ENCODE measurements around the gene TCERG1. TPM values are rescaled to one million over a fixed set of nuclear protein-coding genes. Genes with fewer than 3 reads are reported as not detected.
"Not testable (repeated sequence)": the region's sequence is repeated elsewhere in the genome, so short reads cannot be mapped to it uniquely, and the experiment has no call there.

TCERG1 gene
- total RNA-seq, 4 donors from 2014 or later = 18.0 to 53.9 (median 41.8) TPM

GRCh38 chr5:146549615-146550014 lies 102.5 kb downstream of the TCERG1 start:
- H3K27ac ChIP-seq = no peak overlapping the region
- H3K9me3 ChIP-seq = no peaks in the 10 kb centered on the region
- ATAC-seq (no peak), DNase-seq (no peak)
- H3K4me3 ChIP-seq = no peak overlapping the region
- intact Hi-C loops (cut with DNase I; ENCODE audit: low total_unique reads) = no loop called here
- in situ Hi-C loops (cut with MboI; ENCODE audit: low sequenced_read_pairs in 4 of 4) = loop anchor here (10.0 to 25.0 kb wide), 3 partner anchors 425 to 1038 kb away; no protein-coding TSS in a partner anchor
- no peaks in the 10 kb centered on the region for H3K27me3 ChIP-seq
- H3K36me3 ChIP-seq = no peaks in the 10 kb centered on the region
- TF ChIP-seq, protein P1, sequence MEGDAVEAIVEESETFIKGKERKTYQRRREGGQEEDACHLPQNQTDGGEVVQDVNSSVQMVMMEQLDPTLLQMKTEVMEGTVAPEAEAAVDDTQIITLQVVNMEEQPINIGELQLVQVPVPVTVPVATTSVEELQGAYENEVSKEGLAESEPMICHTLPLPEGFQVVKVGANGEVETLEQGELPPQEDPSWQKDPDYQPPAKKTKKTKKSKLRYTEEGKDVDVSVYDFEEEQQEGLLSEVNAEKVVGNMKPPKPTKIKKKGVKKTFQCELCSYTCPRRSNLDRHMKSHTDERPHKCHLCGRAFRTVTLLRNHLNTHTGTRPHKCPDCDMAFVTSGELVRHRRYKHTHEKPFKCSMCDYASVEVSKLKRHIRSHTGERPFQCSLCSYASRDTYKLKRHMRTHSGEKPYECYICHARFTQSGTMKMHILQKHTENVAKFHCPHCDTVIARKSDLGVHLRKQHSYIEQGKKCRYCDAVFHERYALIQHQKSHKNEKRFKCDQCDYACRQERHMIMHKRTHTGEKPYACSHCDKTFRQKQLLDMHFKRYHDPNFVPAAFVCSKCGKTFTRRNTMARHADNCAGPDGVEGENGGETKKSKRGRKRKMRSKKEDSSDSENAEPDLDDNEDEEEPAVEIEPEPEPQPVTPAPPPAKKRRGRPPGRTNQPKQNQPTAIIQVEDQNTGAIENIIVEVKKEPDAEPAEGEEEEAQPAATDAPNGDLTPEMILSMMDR (IDR thresholded peaks at IDR 0.05 in 4 of 5, conservative IDR thresholded peaks at IDR 0.05 in 1 of 5) = no peak
- no peak for TF ChIP-seq POLR2A (IDR thresholded peaks at IDR 0.05)
- H3K4me1 ChIP-seq = no peaks in the 10 kb centered on the region

DNA sequence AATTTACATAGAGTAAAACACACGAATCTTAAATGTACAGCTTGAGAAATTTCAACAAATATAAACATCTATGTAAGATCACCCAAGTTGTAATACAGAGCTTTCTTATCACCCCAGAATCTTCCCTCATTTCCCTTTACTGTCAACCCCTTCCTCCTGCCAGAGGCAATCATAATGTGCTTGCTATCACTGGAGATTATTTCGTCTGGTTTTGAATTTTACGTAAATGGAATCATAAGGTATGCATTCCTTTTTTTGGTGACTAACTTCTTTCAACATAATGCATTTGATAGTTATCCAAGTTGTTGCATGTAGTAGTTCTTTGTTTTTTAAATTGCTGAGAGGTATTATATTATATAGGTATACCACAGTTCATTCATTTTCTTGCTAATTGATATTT lies 106.3 kb downstream of the TCERG1 start:
- Histone ChIP-seq H3K27ac (no peak overlapping the region), H3K9me3 (no peaks in the 10 kb centered on the region), H3K27me3 (no peaks in the 10 kb centered on the region), H3K4me1 (no peaks in the 10 kb centered on the region), H3K36me3 (no peaks in the 10 kb centered on the region), H3K4me3 (no peak overlapping the region)
- intact Hi-C loops (cut with DNase I; ENCODE audit: low total_unique reads) (no loop called here), in situ Hi-C loops (cut with MboI; ENCODE audit: low sequenced_read_pairs in 4 of 4) (no loop called here)
- TF ChIP-seq POLR2A (IDR thresholded peaks at IDR 0.05) = no peak
- TF ChIP-seq, protein P1 (IDR thresholded peaks at IDR 0.05 in 4 of 5, conservative IDR thresholded peaks at IDR 0.05 in 1 of 5) = no peak
- DNase-seq = no peak
- no peak for ATAC-seq

DNA sequence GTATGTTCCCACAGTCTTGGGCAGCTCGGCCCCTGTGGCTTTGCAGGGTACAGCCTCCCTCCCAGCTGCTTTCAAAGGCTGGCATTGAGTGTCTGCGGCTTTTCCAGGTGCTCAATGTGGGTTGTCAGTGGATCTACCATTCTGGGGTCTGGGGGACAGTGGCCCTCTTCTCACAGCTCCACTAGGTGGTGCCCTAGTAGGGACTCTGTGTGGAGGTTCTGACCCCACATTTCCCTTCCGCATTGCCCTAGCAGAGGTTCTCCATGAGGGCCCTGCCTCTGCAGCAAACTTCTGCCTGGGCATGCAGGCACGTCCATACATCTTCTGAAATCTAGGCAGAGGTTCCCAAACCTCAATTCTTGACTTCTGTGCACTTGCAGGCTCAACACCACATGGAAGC lies 109.8 kb downstream of the TCERG1 start:
- H3K4me1 ChIP-seq; in situ Hi-C loops (cut with MboI; ENCODE audit: low sequenced_read_pairs in 4 of 4); H3K9me3 ChIP-seq; H3K36me3 ChIP-seq; H3K4me3 ChIP-seq; DNase-seq; intact Hi-C loops (cut with DNase I; ENCODE audit: low total_unique reads); H3K27ac ChIP-seq; H3K27me3 ChIP-seq; ATAC-seq: not testable (repeated sequence)

GRCh38 chr5:146560205-146560812 lies 113.2 kb downstream of the TCERG1 start:
- ATAC-seq = no peak
- H3K27ac ChIP-seq = no peak overlapping the region
- H3K36me3 ChIP-seq = no peaks in the 10 kb centered on the region
- TF ChIP-seq, protein P1 (IDR thresholded peaks at IDR 0.05 in 4 of 5, conservative IDR thresholded peaks at IDR 0.05 in 1 of 5) = no peak
- TF ChIP-seq POLR2A (IDR thresholded peaks at IDR 0.05) = no peak
- no peak overlapping the region for H3K4me3 ChIP-seq
- in situ Hi-C loops (cut with MboI; ENCODE audit: low sequenced_read_pairs in 4 of 4) (no loop called here), intact Hi-C loops (cut with DNase I; ENCODE audit: low total_unique reads) (no loop called here)
- no peaks in the 10 kb centered on the region for H3K9me3 ChIP-seq
- no peak for DNase-seq
- H3K4me1 ChIP-seq = no peaks in the 10 kb centered on the region
- H3K27me3 ChIP-seq = no peaks in the 10 kb centered on the region

Other genes with a start within 250 kb of the TCERG1 start
- gene RBM27, start 243.7 kb upstream of the TCERG1 start, total RNA-seq = 10 to 100 TPM; 13.4 to 15.4 (median 13.9) TPM
- not detected for gene POU4F3, start 108.5 kb upstream of the TCERG1 start, total RNA-seq
- not detected for gene GPR151, start 68.9 kb downstream of the TCERG1 start, total RNA-seq